ENCODE results near the gene GRAMD1A.
"Not testable (repeated sequence)": the region's sequence is repeated elsewhere in the genome, so short reads cannot be mapped to it uniquely, and the experiment has no call there.

The GRAMD1A gene

GRCh38 chr19:35004517-35005255 is 4.6 kb downstream of the GRAMD1A start:
- FAIRE-seq, result no peak

GRCh38 chr19:35005256-35005977 is 5.3 kb downstream of the GRAMD1A start:
- FAIRE-seq, result no peak

- not testable (repeated sequence) for FAIRE-seq
Observed at GRCh38 chr19:35006007-35006341, 5.9 kb downstream of the GRAMD1A start.

- no peak for FAIRE-seq
Observed at GRCh38 chr19:35006342-35006998, 6.3 kb downstream of the GRAMD1A start.

- no peak for FAIRE-seq
Observed at GRCh38 chr19:35006999-35007365, 6.9 kb downstream of the GRAMD1A start.

- FAIRE-seq, result not testable (repeated sequence)
Observed at GRCh38 chr19:35007427-35007826, 7.3 kb downstream of the GRAMD1A start.

- FAIRE-seq, result no peak
Observed at GRCh38 chr19:35008891-35009341, 8.8 kb downstream of the GRAMD1A start.

- FAIRE-seq, result no peak
Observed at GRCh38 chr19:35009424-35010415, 9.6 kb downstream of the GRAMD1A start.

GRCh38 chr19:35011091-35011689 is 11.1 kb downstream of the GRAMD1A start:
- no peak for FAIRE-seq

- no peak for FAIRE-seq
Observed at GRCh38 chr19:35011737-35012682, 11.9 kb downstream of the GRAMD1A start.

GRCh38 chr19:35013041-35013819 is 13.1 kb downstream of the GRAMD1A start:
- no peak for FAIRE-seq

GRCh38 chr19:35013820-35014754 is 14.0 kb downstream of the GRAMD1A start:
- FAIRE-seq, result no peak

- not testable (repeated sequence) for FAIRE-seq
Observed at GRCh38 chr19:35014774-35015173, 14.7 kb downstream of the GRAMD1A start.

- FAIRE-seq, result no peak
Observed at GRCh38 chr19:35015270-35015953, 15.3 kb downstream of the GRAMD1A start.

- no peak for FAIRE-seq
Observed at GRCh38 chr19:35015954-35016351, 15.8 kb downstream of the GRAMD1A start.

- FAIRE-seq, result no peak
Observed at GRCh38 chr19:35017507-35017906, 17.4 kb downstream of the GRAMD1A start.

- FAIRE-seq, result no peak
Observed at GRCh38 chr19:35018379-35018778, 18.3 kb downstream of the GRAMD1A start.

GRCh38 chr19:35019144-35019543 is 19.0 kb downstream of the GRAMD1A start:
- FAIRE-seq, result no peak

Data from islet of Langerhans (tissue), 1 donor.